Body of pancreas (tissue), 4 donors: ENCODE data around the gene ENO2. TPM values are rescaled to one million over a fixed set of nuclear protein-coding genes. Genes with fewer than 3 reads are reported as not detected.
"Not testable (repeated sequence)": the region's sequence is repeated elsewhere in the genome, so short reads cannot be mapped to it uniquely, and the experiment has no call there.

Experiments
- ATAC-seq: fragments of 150-250 bp; one replicate; pipeline ENCODE4 v1.9.1; 2016
- DNase-seq, 4 donors: peaks; one replicate each; pipeline ENCODE4 v3.0.0-alpha.2; 2019
- H3K27ac ChIP-seq, 4 donors: fragments of 200-600 bp; sonication (generic); 1 replicate in 3 of 4; 2 replicates in 1 of 4; pipeline versions ENCODE4 v1.5.1 to v1.6.1; 2016 to 2019; ENCODE audit warnings: mild to moderate bottlenecking in 1 of 4, mixed read lengths in 1 of 4, moderate library complexity in 1 of 4
- H3K27me3 ChIP-seq, 2 donors: fragments of 200-600 bp; sonication (generic); one replicate each; pipeline ENCODE4 v1.6.0; 2016; ENCODE audit warnings: mild to moderate bottlenecking in 1 of 2
- H3K36me3 ChIP-seq, 2 donors: fragments of 200-600 bp; sonication (generic); replicated peaks in 1 of 2; 2 replicates each; pipeline ENCODE4 v1.5.1; 2016; ENCODE audit warnings: low read depth in 2 of 2; ENCODE audit not compliant: insufficient read depth in 1 of 2
- H3K4me1 ChIP-seq: fragments of 200-600 bp; sonication (generic); one replicate; pipeline ENCODE4 v1.6.0; 2016
- H3K4me3 ChIP-seq, 2 donors: fragments of 200-600 bp; sonication (generic); 1 replicate in 1 of 2; 2 replicates in 1 of 2; pipeline ENCODE4 v1.5.1; 2016 to 2019
- H3K9me3 ChIP-seq, 3 donors: fragments of 200-600 bp; sonication (generic); 1 replicate in 2 of 3; 2 replicates in 1 of 3; pipeline ENCODE4 v1.5.1; 2016
- POLR2A ChIP-seq, 3 donors: fragments of 450-650 bp; IDR thresholded peaks; one replicate each; pipeline ENCODE4 v1.6.1; 2016; ENCODE audit warnings: antibody characterized with exemption in 3 of 3, mild to moderate bottlenecking in 2 of 3
- WGBS, 2 donors: methylation state at CpG; one replicate each; pipeline ENCODE4 v1.1.5; 2017; 5-methylcytosine and 5-hydroxymethylcytosine counted together
- intact Hi-C: fragments of 100-400 bp; cut with DNase I; formaldehyde crosslinking; loops from one replicate; pipeline ENCODE4 v1.15.1; 2023
- total RNA-seq, 2 donors: library from RNA; depleted of rRNA; stranded (reverse); fragments of >200 nt; gene quantifications; one replicate each; pipeline ENCODE4 v1.1.0, GENCODE V29; 2016
- TF ChIP-seq, protein P1 (sequence below), 7 experiments: fragments of 450-650 bp in 4 of 7; fragments of 200-600 bp in 3 of 7; sonication (generic) in 3 of 7; IDR thresholded peaks; one replicate each; pipeline ENCODE4 v1.5.1; 2016 to 2019; ENCODE audit warnings: antibody characterized with exemption in 7 of 7

Gene ENO2
- total RNA-seq, 2 donors from 2014 or later, result 4.4 to 11.9 TPM

DNA sequence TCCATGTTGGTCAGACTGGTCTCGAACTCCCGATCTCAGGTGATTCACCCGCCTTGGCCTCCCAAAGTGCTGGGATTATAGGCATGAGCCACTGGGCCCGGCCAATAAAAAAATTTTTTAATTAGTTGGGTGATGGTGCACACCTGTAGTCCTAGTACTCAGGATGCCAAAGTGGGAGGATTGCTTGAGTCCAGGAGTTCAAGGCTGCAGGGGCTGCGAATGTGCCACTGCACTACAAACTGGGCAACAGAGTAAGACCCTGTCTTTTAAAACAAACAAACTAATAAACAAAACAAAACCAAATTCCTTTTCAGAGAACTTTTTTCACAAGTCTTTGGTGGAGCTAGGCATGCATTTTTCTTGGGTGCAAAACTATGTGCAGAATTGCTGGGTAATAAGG, 31.1 kb upstream of the ENO2 start:
- ATAC-seq, result no peak
- DNase-seq, result no peak
- H3K27ac ChIP-seq, result no peak overlapping the region
- H3K4me3 ChIP-seq, result no peak overlapping the region
- TF ChIP-seq POLR2A (IDR thresholded peaks at IDR 0.05), result no peak
- TF ChIP-seq, protein P1, sequence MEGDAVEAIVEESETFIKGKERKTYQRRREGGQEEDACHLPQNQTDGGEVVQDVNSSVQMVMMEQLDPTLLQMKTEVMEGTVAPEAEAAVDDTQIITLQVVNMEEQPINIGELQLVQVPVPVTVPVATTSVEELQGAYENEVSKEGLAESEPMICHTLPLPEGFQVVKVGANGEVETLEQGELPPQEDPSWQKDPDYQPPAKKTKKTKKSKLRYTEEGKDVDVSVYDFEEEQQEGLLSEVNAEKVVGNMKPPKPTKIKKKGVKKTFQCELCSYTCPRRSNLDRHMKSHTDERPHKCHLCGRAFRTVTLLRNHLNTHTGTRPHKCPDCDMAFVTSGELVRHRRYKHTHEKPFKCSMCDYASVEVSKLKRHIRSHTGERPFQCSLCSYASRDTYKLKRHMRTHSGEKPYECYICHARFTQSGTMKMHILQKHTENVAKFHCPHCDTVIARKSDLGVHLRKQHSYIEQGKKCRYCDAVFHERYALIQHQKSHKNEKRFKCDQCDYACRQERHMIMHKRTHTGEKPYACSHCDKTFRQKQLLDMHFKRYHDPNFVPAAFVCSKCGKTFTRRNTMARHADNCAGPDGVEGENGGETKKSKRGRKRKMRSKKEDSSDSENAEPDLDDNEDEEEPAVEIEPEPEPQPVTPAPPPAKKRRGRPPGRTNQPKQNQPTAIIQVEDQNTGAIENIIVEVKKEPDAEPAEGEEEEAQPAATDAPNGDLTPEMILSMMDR (IDR thresholded peaks at IDR 0.05), result no peak
- 92 to 94% methylated on average over 5 of the region's 5 CpGs for WGBS, 2 donors
- intact Hi-C loops, result no loop called here
- H3K9me3 ChIP-seq, result no peaks in the 10 kb centered on the region
- H3K27me3 ChIP-seq, result no peaks in the 10 kb centered on the region
- H3K4me1 ChIP-seq, result peaks cover 8% of the 10 kb centered on the region
- no peaks in the 10 kb centered on the region for H3K36me3 ChIP-seq

DNA sequence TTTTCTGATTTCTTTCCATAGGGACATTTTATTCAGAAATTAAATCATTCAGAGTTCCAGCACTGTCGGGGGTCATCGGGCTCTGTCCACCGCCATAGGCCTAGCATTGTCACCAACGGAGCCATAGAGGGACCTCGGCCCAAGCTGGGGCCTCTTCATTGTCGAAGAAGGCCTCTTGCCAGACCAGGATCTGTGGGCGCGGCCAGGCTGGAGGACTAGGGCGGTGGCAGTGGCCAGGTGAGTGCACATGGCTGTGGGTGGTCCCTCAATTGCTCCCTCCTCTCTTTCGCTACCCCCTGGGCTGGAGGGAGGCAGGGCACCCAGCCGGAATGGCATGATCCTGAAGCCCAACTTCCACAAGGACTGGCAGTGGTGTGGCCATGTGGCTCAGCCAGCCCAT, 30.7 kb upstream of the ENO2 start:
- Histone ChIP-seq H3K4me3 (no peak overlapping the region), H3K27me3 (no peaks in the 10 kb centered on the region), H3K36me3 (no peaks in the 10 kb centered on the region), H3K4me1 (peaks cover 8% of the 10 kb centered on the region), H3K27ac (no peak overlapping the region), H3K9me3 (no peaks in the 10 kb centered on the region)
- WGBS, 2 donors, result 78 to 90% methylated on average over 9 to 11 of the region's 11 CpGs
- DNase-seq (no peak), ATAC-seq (no peak)
- intact Hi-C loops, result no loop called here
- TF ChIP-seq, protein P1 (IDR thresholded peaks at IDR 0.05), result no peak
- TF ChIP-seq POLR2A (IDR thresholded peaks at IDR 0.05), result no peak

DNA sequence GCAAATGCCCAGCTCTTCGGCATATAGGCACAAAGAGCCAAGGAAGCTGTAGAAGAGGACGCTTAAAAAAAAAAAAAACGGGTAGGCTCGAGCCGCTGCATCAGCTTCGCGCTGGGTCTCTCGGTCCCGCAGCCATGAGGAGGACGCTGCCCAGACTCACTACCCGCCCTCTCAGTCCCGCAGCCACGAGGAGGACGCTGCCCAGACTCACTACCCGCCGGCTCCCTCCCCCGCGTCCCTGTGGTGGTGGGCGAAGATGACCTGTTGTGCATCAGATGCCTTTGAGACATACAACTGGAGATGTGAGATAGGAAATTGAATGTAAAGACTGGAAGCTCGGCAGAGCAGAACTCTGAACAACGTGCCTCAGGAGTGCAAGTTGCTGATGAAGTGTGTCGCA, 29.8 kb upstream of the ENO2 start:
- no peak for ATAC-seq
- DNase-seq, result no peak
- Histone ChIP-seq H3K4me1 (peaks cover 8% of the 10 kb centered on the region), H3K36me3 (no peaks in the 10 kb centered on the region), H3K27me3 (no peaks in the 10 kb centered on the region), H3K9me3 (no peaks in the 10 kb centered on the region), H3K4me3 (no peak overlapping the region), H3K27ac (no peak overlapping the region)
- TF ChIP-seq, protein P1 (IDR thresholded peaks at IDR 0.05), result no peak
- no peak for TF ChIP-seq POLR2A (IDR thresholded peaks at IDR 0.05)
- intact Hi-C loops, result no loop called here
- WGBS, 2 donors, result 74 to 84% methylated on average over 22 of the region's 22 CpGs

DNA sequence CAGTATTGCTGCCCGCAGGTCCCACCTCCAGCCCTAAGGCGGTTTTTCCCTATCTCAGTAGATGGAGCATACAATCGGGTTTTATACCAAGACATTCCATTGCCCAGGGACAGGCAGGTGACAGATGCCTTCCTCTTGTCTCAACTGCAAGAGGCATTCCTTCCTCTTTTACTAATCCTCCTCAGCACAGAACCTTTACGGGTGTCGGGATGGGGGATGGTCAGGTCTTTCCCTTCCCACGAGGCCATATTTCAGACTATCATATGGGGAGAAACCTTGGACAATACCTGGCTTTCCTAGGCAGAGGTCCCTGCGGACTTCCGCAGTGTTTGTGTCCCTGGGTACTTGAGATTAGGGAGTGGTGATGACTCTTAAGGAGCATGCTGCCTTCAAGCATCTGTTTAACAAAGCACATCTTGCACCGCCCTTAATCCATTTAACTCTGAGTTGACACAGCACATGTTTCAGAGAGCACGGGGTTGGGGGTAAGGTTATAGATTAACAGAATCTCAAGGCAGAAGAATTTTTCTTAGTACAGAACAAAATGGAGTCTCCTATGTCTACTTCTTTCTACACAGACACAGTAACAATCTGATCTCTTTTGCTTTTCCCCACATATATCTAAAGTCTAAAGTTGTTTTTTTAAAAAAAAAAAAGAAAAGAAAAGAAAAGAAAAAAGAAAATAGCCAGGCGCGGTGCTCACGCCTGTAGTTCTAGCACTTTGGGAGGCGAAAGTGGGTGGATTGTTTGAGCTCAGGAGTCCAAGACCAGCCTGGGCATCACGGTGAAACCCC, 28.0 kb upstream of the ENO2 start:
- H3K9me3 ChIP-seq, DNase-seq, H3K4me1 ChIP-seq, intact Hi-C loops, ATAC-seq, H3K27me3 ChIP-seq, H3K27ac ChIP-seq, H3K36me3 ChIP-seq, H3K4me3 ChIP-seq: not testable (repeated sequence)
- 56 to 72% methylated on average over 11 to 13 of the region's 15 CpGs for WGBS, 2 donors

DNA sequence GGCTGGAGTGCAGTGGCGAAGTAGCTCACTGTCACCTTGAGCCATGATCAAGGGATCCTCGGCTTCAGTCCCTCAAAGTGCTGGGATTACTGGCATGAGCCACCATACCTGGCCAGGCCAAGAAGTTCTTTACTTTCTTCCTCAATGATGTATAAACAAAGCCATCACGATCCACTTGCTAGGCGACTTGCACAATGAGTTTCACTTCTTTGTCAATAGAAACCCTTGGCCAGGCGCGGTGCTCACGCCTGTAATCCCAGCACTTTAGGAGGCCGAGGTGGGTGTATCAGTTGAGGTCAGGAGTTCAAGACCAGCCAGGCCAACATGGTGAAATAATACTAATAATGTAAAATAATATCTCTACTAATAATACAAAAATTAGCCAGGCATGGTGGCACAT, 26.9 kb upstream of the ENO2 start:
- Histone ChIP-seq H3K4me3 (no peak overlapping the region), H3K9me3 (no peaks in the 10 kb centered on the region), H3K4me1 (peaks cover 10% of the 10 kb centered on the region), H3K27me3 (no peaks in the 10 kb centered on the region), H3K36me3 (no peaks in the 10 kb centered on the region), H3K27ac (no peak overlapping the region)
- TF ChIP-seq, protein P1 (IDR thresholded peaks at IDR 0.05), result no peak
- TF ChIP-seq POLR2A (IDR thresholded peaks at IDR 0.05), result no peak
- no peak for ATAC-seq
- intact Hi-C loops, result no loop called here
- DNase-seq, result no peak
- WGBS, 2 donors, result 74 to 82% methylated on average over 8 of the region's 8 CpGs
